Colonic mucosa (tissue), 4 donors: ENCODE data around the gene KRTAP1-3. TPM values are rescaled to one million over a fixed set of nuclear protein-coding genes. Genes with fewer than 3 reads are reported as not detected.

Source experiments
- DNase-seq: peaks from one replicate; pipeline ENCODE4 v3.0.0-alpha.2; 2020
- H3K27ac ChIP-seq: fragments of 200-600 bp; one replicate; pipeline ENCODE4 v1.8.0; 2021
- H3K27me3 ChIP-seq: fragments of 200-600 bp; one replicate; pipeline ENCODE4 v1.8.0; 2021
- H3K36me3 ChIP-seq: fragments of 200-600 bp; one replicate; pipeline ENCODE4 v1.8.0; 2021
- H3K4me1 ChIP-seq: fragments of 200-600 bp; one replicate; pipeline ENCODE4 v1.8.0; 2021; ENCODE audit warnings: mild to moderate bottlenecking
- H3K4me3 ChIP-seq: fragments of 200-600 bp; one replicate; pipeline ENCODE4 v1.8.0; 2021
- H3K9ac ChIP-seq, 2 donors: one replicate each; pipeline ENCODE4 v1.7.0; 2013; ENCODE audit warnings: control low read depth in 2 of 2, low read depth in 2 of 2, low read length in 2 of 2
- H3K9me3 ChIP-seq: fragments of 200-600 bp; one replicate; pipeline ENCODE4 v1.8.0; 2021
- CTCF ChIP-seq: fragments of 200-600 bp; IDR thresholded peaks from one replicate; pipeline ENCODE4 v1.8.0; 2022; ENCODE audit warnings: antibody characterized with exemption, mild to moderate bottlenecking
- intact Hi-C: fragments of 100-400 bp; cut with DNase I; formaldehyde crosslinking; loops from one replicate; pipeline ENCODE4 v1.14.1; 2022
- total RNA-seq, 2 donors: library from RNA; stranded (reverse); fragmentation: NEBNext Ultra II Directional in 1 of 2; extraction: Animal tissue kit (Norgen Biotek cat#: 25700) in 1 of 2; gene quantifications; one replicate each; pipeline ENCODE4 v1.2.1, GENCODE V29; 2021
- donor health status: healthy.
- donor health status: DM: no; HTN: no; CAD: no.
- donor health status: DM: no; HTN: no; CAD: no.

KRTAP1-3 gene
- total RNA-seq, 2 donors from 2014 or later: not detected

- Histone ChIP-seq H3K27ac (no peak overlapping the region), H3K9ac (no peak overlapping the region), H3K36me3 (no peaks in the 10 kb centered on the region), H3K4me1 (no peaks in the 10 kb centered on the region), H3K4me3 (no peak overlapping the region), H3K9me3 (no peaks in the 10 kb centered on the region), H3K27me3 (no peaks in the 10 kb centered on the region)
- intact Hi-C loops: no loop called here
- no peak for DNase-seq
- no peak for TF ChIP-seq CTCF
Observed at GRCh38 chr17:41015454-41015853, 19.2 kb downstream of the KRTAP1-3 start.

GRCh38 chr17:41013606-41014005, 21.1 kb downstream of the KRTAP1-3 start:
- Histone ChIP-seq H3K9me3 (no peaks in the 10 kb centered on the region), H3K27me3 (no peaks in the 10 kb centered on the region), H3K4me1 (no peaks in the 10 kb centered on the region), H3K9ac (no peak overlapping the region), H3K27ac (no peak overlapping the region), H3K36me3 (no peaks in the 10 kb centered on the region), H3K4me3 (no peak overlapping the region)
- TF ChIP-seq CTCF: no peak
- DNase-seq: no peak
- intact Hi-C loops: no loop called here

GRCh38 chr17:41013181-41013580, 21.5 kb downstream of the KRTAP1-3 start:
- intact Hi-C loops: no loop called here
- Histone ChIP-seq H3K27me3 (no peaks in the 10 kb centered on the region), H3K4me1 (no peaks in the 10 kb centered on the region), H3K27ac (no peak overlapping the region), H3K4me3 (no peak overlapping the region), H3K9ac (no peak overlapping the region), H3K36me3 (no peaks in the 10 kb centered on the region), H3K9me3 (no peaks in the 10 kb centered on the region)
- no peak for DNase-seq
- TF ChIP-seq CTCF: no peak

- no peak overlapping the region for H3K4me3 ChIP-seq
Observed at GRCh38 chr17:41012326-41013120, 22.2 kb downstream of the KRTAP1-3 start.

GRCh38 chr17:41010441-41010840, 24.2 kb downstream of the KRTAP1-3 start:
- intact Hi-C loops: no loop called here
- H3K27me3 ChIP-seq: no peaks in the 10 kb centered on the region
- H3K36me3 ChIP-seq: no peaks in the 10 kb centered on the region
- H3K4me3 ChIP-seq: no peak overlapping the region
- no peak for TF ChIP-seq CTCF
- H3K9ac ChIP-seq: no peak overlapping the region
- no peak overlapping the region for H3K27ac ChIP-seq
- no peaks in the 10 kb centered on the region for H3K9me3 ChIP-seq
- no peaks in the 10 kb centered on the region for H3K4me1 ChIP-seq
- no peak for DNase-seq

More at GRCh38 chr17:41012326-41013120, 22.2 kb downstream of the KRTAP1-3 start:
- no peaks in the 10 kb centered on the region for H3K36me3 ChIP-seq
- intact Hi-C loops: no loop called here
- no peaks in the 10 kb centered on the region for H3K27me3 ChIP-seq
- H3K9me3 ChIP-seq: no peaks in the 10 kb centered on the region
- TF ChIP-seq CTCF: no peak
- no peak overlapping the region for H3K27ac ChIP-seq
- no peak for DNase-seq
- H3K4me1 ChIP-seq: no peaks in the 10 kb centered on the region
- no peak overlapping the region for H3K9ac ChIP-seq
